GM12874 (cell line): Measurements from ENCODE around the gene TNFAIP3.

Experiments used
- TF ChIP-seq, protein P1 (sequence below): IDR thresholded peaks from 2 replicates; pipeline ENCODE4 v1.5.1; 2011; ENCODE audit warnings: low read depth, mild to moderate bottlenecking, control low read depth, low read length, moderate library complexity; ENCODE audit not compliant: insufficient read depth

Gene TNFAIP3

DNA sequence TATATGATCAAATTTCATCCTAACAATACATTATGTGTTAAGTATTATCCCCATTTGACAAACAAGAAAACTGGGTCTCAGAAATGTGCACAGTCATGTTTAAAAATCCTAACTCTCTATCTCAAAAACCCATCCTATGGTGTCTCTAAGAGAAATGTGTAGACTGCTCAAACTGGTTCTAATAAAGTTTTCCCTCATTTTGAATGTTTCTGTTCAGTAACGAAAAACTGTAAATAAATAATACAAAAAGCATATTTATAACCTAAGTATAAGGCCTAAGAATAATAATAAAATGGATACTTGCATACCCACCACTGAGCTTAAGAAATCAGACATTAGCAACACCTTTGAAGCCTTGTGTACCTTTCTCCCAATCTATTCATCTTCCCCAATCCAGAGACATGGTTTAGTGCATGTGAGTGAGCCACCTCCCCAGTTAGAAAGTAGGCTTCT is 39.0 kb downstream of the TNFAIP3 start:
- TF ChIP-seq, protein P1, sequence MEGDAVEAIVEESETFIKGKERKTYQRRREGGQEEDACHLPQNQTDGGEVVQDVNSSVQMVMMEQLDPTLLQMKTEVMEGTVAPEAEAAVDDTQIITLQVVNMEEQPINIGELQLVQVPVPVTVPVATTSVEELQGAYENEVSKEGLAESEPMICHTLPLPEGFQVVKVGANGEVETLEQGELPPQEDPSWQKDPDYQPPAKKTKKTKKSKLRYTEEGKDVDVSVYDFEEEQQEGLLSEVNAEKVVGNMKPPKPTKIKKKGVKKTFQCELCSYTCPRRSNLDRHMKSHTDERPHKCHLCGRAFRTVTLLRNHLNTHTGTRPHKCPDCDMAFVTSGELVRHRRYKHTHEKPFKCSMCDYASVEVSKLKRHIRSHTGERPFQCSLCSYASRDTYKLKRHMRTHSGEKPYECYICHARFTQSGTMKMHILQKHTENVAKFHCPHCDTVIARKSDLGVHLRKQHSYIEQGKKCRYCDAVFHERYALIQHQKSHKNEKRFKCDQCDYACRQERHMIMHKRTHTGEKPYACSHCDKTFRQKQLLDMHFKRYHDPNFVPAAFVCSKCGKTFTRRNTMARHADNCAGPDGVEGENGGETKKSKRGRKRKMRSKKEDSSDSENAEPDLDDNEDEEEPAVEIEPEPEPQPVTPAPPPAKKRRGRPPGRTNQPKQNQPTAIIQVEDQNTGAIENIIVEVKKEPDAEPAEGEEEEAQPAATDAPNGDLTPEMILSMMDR: no peak

DNA sequence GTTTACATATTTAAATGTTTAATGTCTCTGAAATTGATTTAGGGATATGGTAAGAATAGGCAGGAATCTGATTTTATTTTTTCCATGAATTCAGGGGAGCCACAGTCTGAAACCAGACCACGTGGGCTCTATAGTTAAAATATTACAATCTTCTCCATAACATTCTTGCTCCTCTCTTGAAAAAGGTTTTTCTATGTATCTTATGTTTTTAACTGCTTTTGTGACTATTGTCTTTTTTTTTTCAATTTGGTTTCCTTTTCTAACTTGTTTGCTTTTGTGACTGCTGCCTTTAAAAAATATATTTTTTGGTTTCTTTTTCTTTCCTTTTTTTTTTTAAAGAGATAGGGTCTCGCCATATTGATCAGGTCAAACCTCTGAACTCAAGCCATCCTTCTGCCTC is 40.1 kb downstream of the TNFAIP3 start:
- TF ChIP-seq, protein P1: no peak

DNA sequence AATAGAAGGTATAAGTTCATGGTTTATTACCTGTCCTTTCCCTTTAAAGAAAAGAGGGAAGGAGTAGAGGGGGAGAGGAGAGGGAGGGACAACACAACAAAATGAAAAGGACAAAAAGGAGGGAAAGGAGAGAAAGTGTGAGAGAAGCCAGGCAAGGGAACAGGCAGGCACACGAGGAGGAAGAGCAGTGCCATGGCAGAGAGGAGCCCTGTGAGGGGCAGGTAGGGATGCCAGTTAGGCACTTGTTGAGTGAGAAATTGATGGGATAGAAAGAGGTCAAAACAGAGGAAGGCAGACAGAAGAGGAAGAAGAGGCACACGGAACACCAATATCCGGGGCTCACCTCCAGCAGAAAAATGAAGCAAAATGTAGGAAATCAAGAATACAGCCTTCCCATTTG is 42.5 kb downstream of the TNFAIP3 start:
- TF ChIP-seq, protein P1: no peak

DNA sequence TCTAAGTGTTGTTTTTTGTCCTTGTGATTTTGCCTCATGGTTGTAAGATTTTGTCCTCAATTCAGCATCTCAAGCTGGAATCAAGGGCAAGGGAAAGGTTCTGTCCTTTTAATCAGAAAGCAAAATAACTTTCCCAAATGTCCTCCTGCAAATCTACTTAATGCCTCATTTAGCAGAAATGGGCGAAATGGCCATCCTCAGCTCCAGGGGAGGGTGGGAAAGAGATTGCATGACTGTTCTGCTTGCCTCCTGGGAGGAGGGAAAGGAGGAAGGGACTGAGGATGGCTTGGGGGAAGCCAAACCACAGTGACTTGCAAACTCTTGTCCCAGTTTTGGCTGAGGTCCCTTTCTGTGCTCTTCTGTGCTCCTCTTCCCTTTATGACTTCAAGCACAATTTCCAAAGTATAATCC is 43.4 kb downstream of the TNFAIP3 start:
- TF ChIP-seq, protein P1: no peak

DNA sequence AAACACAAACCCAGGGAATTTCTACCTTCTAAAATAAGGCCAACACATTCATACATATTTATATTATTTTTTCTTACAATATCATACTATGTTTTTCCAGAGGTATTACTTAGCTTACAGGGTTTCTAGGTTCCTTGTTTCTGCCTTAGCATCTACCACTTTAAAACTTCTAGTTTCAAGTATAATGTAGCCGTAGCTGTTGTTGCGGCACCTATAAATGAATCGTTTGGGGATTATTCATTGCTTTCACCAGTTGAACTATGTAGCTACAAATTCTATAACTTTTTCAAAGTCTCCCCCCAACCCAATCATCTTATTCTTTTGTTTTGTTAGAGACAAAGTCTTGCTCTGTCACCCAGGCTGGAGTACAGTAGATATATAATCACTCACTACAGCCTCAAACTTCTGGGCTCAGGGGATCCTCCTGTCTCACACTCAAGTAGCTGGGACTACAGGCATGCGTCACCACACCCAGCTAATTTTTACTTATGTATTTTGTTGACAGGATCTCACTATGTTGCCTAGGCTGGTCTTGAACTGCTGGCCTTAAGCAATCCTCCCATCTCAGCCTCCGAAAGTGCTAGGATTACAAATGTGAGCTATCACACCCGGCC is 43.9 kb downstream of the TNFAIP3 start:
- TF ChIP-seq, protein P1: no peak

DNA sequence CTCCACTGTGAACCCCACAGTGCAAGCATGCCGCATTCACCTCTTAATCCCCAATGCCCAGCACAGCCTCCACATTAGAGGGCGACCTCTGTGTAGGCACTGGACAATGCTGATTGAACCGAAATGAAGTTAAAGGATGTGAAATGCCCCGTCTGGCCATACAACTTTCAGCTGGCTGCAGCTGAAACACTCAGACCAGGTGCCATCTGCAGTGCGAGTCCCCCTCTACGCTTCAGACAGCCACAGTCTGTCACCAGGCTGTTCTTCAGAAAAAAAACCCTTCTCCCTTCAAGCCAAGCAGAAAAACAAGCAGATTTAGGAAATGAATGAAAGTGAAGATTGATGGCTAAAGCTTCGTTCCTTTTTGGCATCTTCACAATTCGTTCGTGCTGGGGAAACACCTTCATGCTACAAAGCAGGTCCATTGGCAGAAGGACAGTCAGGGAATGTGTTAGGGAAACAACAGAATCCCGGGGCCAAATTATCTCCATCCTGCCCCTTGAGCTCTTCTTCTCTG is 44.7 kb downstream of the TNFAIP3 start:
- TF ChIP-seq, protein P1: no peak

DNA sequence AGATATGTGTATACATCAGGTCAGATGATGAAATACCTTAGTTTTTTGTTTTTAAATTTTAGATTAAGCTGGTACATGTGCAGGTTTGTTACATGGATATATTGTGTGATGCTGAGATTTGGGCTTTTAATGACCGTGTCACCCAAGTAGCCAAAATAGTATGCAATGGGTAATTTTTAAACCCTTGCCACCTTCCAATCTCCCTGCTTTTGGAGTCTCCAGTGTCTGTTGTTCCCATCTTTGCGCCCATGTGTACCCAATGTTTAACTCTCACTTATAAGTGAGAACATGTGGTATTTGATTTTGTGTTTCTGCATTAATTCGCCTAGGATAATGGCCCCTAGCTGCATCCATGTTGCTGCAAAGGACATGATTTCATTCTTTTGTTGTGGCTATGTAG is 45.8 kb downstream of the TNFAIP3 start:
- TF ChIP-seq, protein P1: no peak
